SK-N-SH (cell line): ENCODE data around the gene CNTN3. TPM values are rescaled to one million over a fixed set of nuclear protein-coding genes. Genes with fewer than 3 reads are reported as not detected.

ENCODE experiments used
- CTCF ChIA-PET: fragments of 300-600, 350-600 bp; formaldehyde crosslinking; extraction: SDS; loops from one replicate; lab custom pipeline; 2021; lab: Yijun Ruan, JAX
- POLR2A ChIA-PET: fragments of 350-600 bp; sonication (Branson Sonifier 250); formaldehyde crosslinking; extraction: SDS; loops from one replicate; lab custom pipeline; 2020; ENCODE audit warnings: antibody characterized with exemption, inconsistent platforms; lab: Yijun Ruan, JAX
- DNase-seq: peaks from one replicate; pipeline ENCODE4 v3.0.0; 2012
- H2AFZ ChIP-seq: fragments of 200-600 bp; sonication (generic); 2 replicates; pipeline ENCODE4 v1.8.1; 2016; ENCODE audit warnings: antibody characterized with exemption, mild to moderate bottlenecking, low read depth
- H3F3A ChIP-seq: fragments of 200-600 bp; sonication (generic); replicated peaks from 2 replicates; pipeline ENCODE3; 2016; ENCODE audit warnings: antibody characterized with exemption, mild to moderate bottlenecking; ENCODE audit not compliant: insufficient read depth
- H3K27ac ChIP-seq, 2 experiments: fragments of 200-500 bp in 1 of 2; fragments of 200-600 bp in 1 of 2; sonication (Bioruptor generic) in 1 of 2; sonication (generic), shearing (Covaris generic) in 1 of 2; 2 replicates each; pipeline versions ENCODE4 v1.5.1 to v1.6.1; 2014 to 2016; ENCODE audit warnings: low read depth in 2 of 2, inconsistent platforms in 1 of 2, low read length in 1 of 2, mild to moderate bottlenecking in 1 of 2, mixed read lengths in 1 of 2
- H3K27me3 ChIP-seq: fragments of 200-600 bp; sonication (generic), shearing (Covaris generic); 2 replicates; pipeline ENCODE4 v1.6.1; 2016; ENCODE audit warnings: mixed run types; ENCODE audit not compliant: insufficient read depth
- H3K36me3 ChIP-seq, 2 experiments: fragments of 200-500 bp in 1 of 2; fragments of 200-600 bp in 1 of 2; sonication (Bioruptor generic) in 1 of 2; sonication (generic) in 1 of 2; replicated peaks in 1 of 2; 2 replicates each; pipeline versions ENCODE3 to v1.5.1; 2014 to 2016; ENCODE audit warnings: low read length in 1 of 2, mild to moderate bottlenecking in 1 of 2; ENCODE audit not compliant: insufficient read depth in 2 of 2, control insufficient read depth in 1 of 2
- H3K4me1 ChIP-seq, 2 experiments: fragments of 200-500 bp in 1 of 2; fragments of 200-600 bp in 1 of 2; sonication (Bioruptor generic) in 1 of 2; sonication (generic), shearing (Covaris generic) in 1 of 2; 2 replicates each; pipeline versions ENCODE4 v1.5.1 to v1.6.1; 2014 to 2016; ENCODE audit warnings: low read depth in 1 of 2, low read length in 1 of 2, mixed run types in 1 of 2; ENCODE audit not compliant: insufficient read depth in 2 of 2, control insufficient read depth in 1 of 2
- H3K4me2 ChIP-seq: fragments of 200-600 bp; sonication (generic), shearing (Covaris generic); 2 replicates; pipeline ENCODE4 v1.6.1; 2017; ENCODE audit warnings: mixed run types
- H3K4me3 ChIP-seq, 2 experiments: fragments of 200-500 bp in 1 of 2; fragments of 200-600 bp in 1 of 2; sonication (Bioruptor generic) in 1 of 2; sonication (generic), shearing (Covaris generic) in 1 of 2; 2 replicates each; pipeline versions ENCODE4 v1.5.1 to v1.8.1; 2014 to 2016; ENCODE audit warnings: low read depth in 2 of 2, inconsistent platforms in 1 of 2, low read length in 1 of 2, mild to moderate bottlenecking in 1 of 2, mixed read lengths in 1 of 2, moderate library complexity in 1 of 2
- H3K79me2 ChIP-seq: fragments of 200-600 bp; sonication (generic); 2 replicates; pipeline ENCODE4 v1.8.1; 2017; ENCODE audit warnings: mild to moderate bottlenecking; ENCODE audit not compliant: insufficient read depth
- H3K9ac ChIP-seq: fragments of 200-600 bp; sonication (generic); 2 replicates; pipeline ENCODE4 v1.6.1; 2017; ENCODE audit warnings: mixed run types
- H3K9me2 ChIP-seq: fragments of 200-600 bp; sonication (generic); 2 replicates; pipeline ENCODE4 v1.6.1; 2017; ENCODE audit warnings: mixed run types
- H3K9me3 ChIP-seq: fragments of 200-600 bp; sonication (generic); 2 replicates; pipeline ENCODE4 v1.6.1; 2017; ENCODE audit warnings: mixed run types, mild to moderate bottlenecking, moderate library complexity
- H4K20me1 ChIP-seq: fragments of 200-600 bp; sonication (generic); 2 replicates; pipeline ENCODE4 v1.6.1; 2017; ENCODE audit warnings: mild to moderate bottlenecking, mixed run types; ENCODE audit not compliant: insufficient read depth
- CHD2 ChIP-seq: fragments of 150-350 bp; IDR thresholded peaks from 2 replicates; pipeline ENCODE4 v1.6.1; 2018; ENCODE audit warnings: low read length; ENCODE audit not compliant: partially characterized antibody
- ELF1 ChIP-seq: IDR thresholded peaks from 2 replicates; pipeline ENCODE4 v1.4.0; 2012
- EZH2phosphoT487 ChIP-seq: fragments of 200-600 bp; sonication (generic); IDR thresholded peaks from 2 replicates; pipeline ENCODE4 v1.6.1; 2017; ENCODE audit warnings: low read depth, mixed run types, mild to moderate bottlenecking, antibody characterized with exemption, moderate library complexity, borderline replicate concordance
- FOXJ3 ChIP-seq: sonication (generic); formaldehyde crosslinking; IDR thresholded peaks from 2 replicates; pipeline ENCODE4 v1.5.1; 2020; ENCODE audit warnings: mild to moderate bottlenecking, missing genetic modification reagents
- FOXM1 ChIP-seq: IDR thresholded peaks from 2 replicates; pipeline ENCODE4 v1.4.0; 2012; ENCODE audit warnings: low read depth, mild to moderate bottlenecking
- JUND ChIP-seq: IDR thresholded peaks from 2 replicates; pipeline ENCODE4 v1.4.0; 2012
- MEF2A ChIP-seq: IDR thresholded peaks from 2 replicates; pipeline ENCODE4 v1.4.0; 2012; ENCODE audit warnings: low read depth, borderline replicate concordance
- MXI1 ChIP-seq: IDR thresholded peaks from 2 replicates; pipeline ENCODE4 v1.6.1; 2012; ENCODE audit warnings: mild to moderate bottlenecking, low read depth, low read length, improper control_type of control experiment
- NRF1 ChIP-seq: IDR thresholded peaks from 2 replicates; pipeline ENCODE4 v1.6.1; 2012; ENCODE audit warnings: low read depth, mild to moderate bottlenecking, low read length
- POLR2AphosphoS5 ChIP-seq: IDR thresholded peaks from 2 replicates; pipeline ENCODE4 v1.6.1; 2012; ENCODE audit warnings: low read depth, low read length
- RCOR1 ChIP-seq: fragments of 150-350 bp; IDR thresholded peaks from 2 replicates; pipeline ENCODE4 v1.6.1; 2017; ENCODE audit warnings: antibody characterized with exemption, low read length
- RFX5 ChIP-seq: IDR thresholded peaks from 2 replicates; pipeline ENCODE4 v1.6.1; 2012; ENCODE audit warnings: mild to moderate bottlenecking, improper control_type of control experiment, low read length
- RXRA ChIP-seq: IDR thresholded peaks from 2 replicates; pipeline ENCODE4 v1.4.0; 2012; ENCODE audit warnings: low read depth, mild to moderate bottlenecking, borderline replicate concordance
- SIN3A ChIP-seq: IDR thresholded peaks from 2 replicates; pipeline ENCODE4 v1.6.1; 2012; ENCODE audit warnings: low read depth, mild to moderate bottlenecking, low read length, moderate library complexity, borderline replicate concordance
- SMC3 ChIP-seq: IDR thresholded peaks from 2 replicates; pipeline ENCODE4 v1.6.1; 2012; ENCODE audit warnings: low read depth, low read length, improper control_type of control experiment
- WGBS: methylation state at CpG from one replicate; pipeline ENCODE4 v1.1.6; 2017; ENCODE audit warnings: low lambda C conversion rate; 5-methylcytosine and 5-hydroxymethylcytosine counted together
- polyA plus RNA-seq, 3 experiments: library from polyadenylated mRNA; depleted of rRNA; stranded (reverse); fragments of >200 nt; gene quantifications; 2 replicates each; pipeline ENCODE4 v1.2.3, GENCODE V29; 2012
- TF ChIP-seq, protein P1 (sequence below): IDR thresholded peaks from 2 replicates; pipeline ENCODE4; 2012
- TF ChIP-seq, protein P2 (sequence below): fragments of 200-600 bp; sonication (generic); IDR thresholded peaks from 2 replicates; pipeline ENCODE4 v1.6.1; 2017; ENCODE audit warnings: antibody characterized with exemption, mild to moderate bottlenecking, moderate library complexity
- TF ChIP-seq, protein P3 (sequence below): IDR thresholded peaks from 2 replicates; pipeline ENCODE4 v1.4.0; 2012; ENCODE audit warnings: low read depth, borderline replicate concordance
- TF ChIP-seq, protein P4 (sequence below): IDR thresholded peaks from 2 replicates; pipeline ENCODE4 v1.4.0; 2012; ENCODE audit warnings: low read depth
- TF ChIP-seq, protein P5 (sequence below): IDR thresholded peaks from 2 replicates; pipeline ENCODE4 v1.4.0; 2012; ENCODE audit warnings: low read depth, borderline replicate concordance

CNTN3 gene
- polyA plus RNA-seq, 1 of the 3 experiments (the other 2 are of a cell fraction), result 2.8 TPM

DNA sequence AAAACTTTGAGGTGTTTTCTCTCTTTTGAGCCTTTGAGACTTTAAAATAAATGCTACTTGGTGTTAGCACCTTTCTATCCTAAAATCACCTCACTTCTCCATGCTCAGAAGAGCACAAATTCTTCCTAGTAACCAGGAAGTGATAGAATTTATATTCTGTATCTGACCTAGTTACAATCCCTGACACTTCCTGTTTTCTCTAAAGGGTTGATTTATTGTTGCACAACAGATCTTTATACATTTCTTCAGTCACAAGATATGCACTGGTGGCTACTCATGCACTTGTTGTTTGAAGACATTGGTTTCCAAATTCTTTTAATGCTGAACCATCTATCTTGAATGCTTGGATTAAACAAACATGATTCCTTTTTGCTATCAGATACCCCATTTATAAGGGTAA, 47.2 kb upstream of the CNTN3 start:
- no peaks in the 10 kb centered on the region for H3K36me3 ChIP-seq
- H3K27me3 ChIP-seq, result no peaks in the 10 kb centered on the region
- no peak overlapping the region for H3K4me3 ChIP-seq
- H3K9me2 ChIP-seq, result no peaks in the 10 kb centered on the region
- no peaks in the 10 kb centered on the region for H3K9me3 ChIP-seq
- no peaks in the 10 kb centered on the region for H3K79me2 ChIP-seq
- ChIA-PET POLR2A (no interaction called here), CTCF (no interaction called here)
- no peak overlapping the region for H3K4me2 ChIP-seq
- no peak overlapping the region for H2AFZ ChIP-seq
- TF ChIP-seq MEF2A (no peak), RXRA (no peak), CHD2 (no peak), MXI1 (no peak), FOXM1 (no peak), SMC3 (no peak)
- no peaks in the 10 kb centered on the region; a peak in 1 of 4 replicates for H3K4me1 ChIP-seq
- H3K27ac ChIP-seq, result no peak overlapping the region
- DNase-seq, result no peak
- no peak overlapping the region for H3K9ac ChIP-seq
- H4K20me1 ChIP-seq, result no peaks in the 10 kb centered on the region
- H3F3A ChIP-seq, result no peaks in the 10 kb centered on the region

DNA sequence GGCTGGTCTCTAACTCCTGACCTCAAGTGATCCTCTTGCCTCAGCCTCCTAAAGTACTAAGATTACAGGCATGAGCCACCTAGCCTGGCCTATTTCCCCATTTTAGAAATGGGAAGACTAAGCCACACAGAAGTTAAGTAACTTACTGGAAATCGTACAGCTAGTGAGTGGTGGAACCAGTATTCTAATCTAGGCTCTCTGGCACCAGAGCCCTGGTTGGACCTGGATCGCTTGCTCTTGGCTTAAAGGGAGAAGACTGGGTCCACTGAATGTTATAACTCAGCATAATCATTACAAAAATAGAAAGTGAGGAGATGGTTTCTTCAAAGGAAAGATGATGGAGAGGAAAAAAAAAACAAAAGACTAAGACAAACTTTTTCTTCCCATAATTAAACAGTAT, 37.4 kb upstream of the CNTN3 start:
- no peak overlapping the region for H2AFZ ChIP-seq
- H3F3A ChIP-seq, result no peaks in the 10 kb centered on the region
- H3K79me2 ChIP-seq, result no peaks in the 10 kb centered on the region
- 44% methylated on average over 2 of the region's 2 CpGs for WGBS
- DNase-seq, result no peak
- H4K20me1 ChIP-seq, result no peaks in the 10 kb centered on the region
- no peak overlapping the region for H3K27ac ChIP-seq
- no peak overlapping the region for H3K4me2 ChIP-seq
- POLR2A ChIA-PET, result no interaction called here
- H3K9me3 ChIP-seq, result no peaks in the 10 kb centered on the region
- no peaks in the 10 kb centered on the region for H3K27me3 ChIP-seq
- no peak overlapping the region for H3K9ac ChIP-seq
- no peaks in the 10 kb centered on the region for H3K9me2 ChIP-seq
- CTCF ChIA-PET, result interaction anchor here (1.5 kb wide), 1 partner anchor 42 kb away, joined by 3 read pairs; no protein-coding TSS in a partner anchor
- H3K4me3 ChIP-seq, result no peak overlapping the region
- H3K4me1 ChIP-seq, result peaks cover 5 to 6% of the 10 kb centered on the region in 2 experiments; a peak in 2 of 4 replicates
- no peaks in the 10 kb centered on the region for H3K36me3 ChIP-seq
- TF ChIP-seq POLR2AphosphoS5 (no peak), CHD2 (no peak), SIN3A (no peak), JUND (no peak), ELF1 (no peak), RFX5 (no peak), NRF1 (no peak), EZH2phosphoT487 (no peak), FOXJ3 (CRISPR knock-in tag) (no peak), RCOR1 (no peak), MXI1 (no peak)
- TF ChIP-seq, protein P1, sequence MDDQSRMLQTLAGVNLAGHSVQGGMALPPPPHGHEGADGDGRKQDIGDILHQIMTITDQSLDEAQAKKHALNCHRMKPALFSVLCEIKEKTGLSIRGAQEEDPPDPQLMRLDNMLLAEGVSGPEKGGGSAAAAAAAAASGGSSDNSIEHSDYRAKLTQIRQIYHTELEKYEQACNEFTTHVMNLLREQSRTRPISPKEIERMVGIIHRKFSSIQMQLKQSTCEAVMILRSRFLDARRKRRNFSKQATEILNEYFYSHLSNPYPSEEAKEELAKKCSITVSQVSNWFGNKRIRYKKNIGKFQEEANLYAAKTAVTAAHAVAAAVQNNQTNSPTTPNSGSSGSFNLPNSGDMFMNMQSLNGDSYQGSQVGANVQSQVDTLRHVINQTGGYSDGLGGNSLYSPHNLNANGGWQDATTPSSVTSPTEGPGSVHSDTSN, result no peak
- TF ChIP-seq, protein P2, sequence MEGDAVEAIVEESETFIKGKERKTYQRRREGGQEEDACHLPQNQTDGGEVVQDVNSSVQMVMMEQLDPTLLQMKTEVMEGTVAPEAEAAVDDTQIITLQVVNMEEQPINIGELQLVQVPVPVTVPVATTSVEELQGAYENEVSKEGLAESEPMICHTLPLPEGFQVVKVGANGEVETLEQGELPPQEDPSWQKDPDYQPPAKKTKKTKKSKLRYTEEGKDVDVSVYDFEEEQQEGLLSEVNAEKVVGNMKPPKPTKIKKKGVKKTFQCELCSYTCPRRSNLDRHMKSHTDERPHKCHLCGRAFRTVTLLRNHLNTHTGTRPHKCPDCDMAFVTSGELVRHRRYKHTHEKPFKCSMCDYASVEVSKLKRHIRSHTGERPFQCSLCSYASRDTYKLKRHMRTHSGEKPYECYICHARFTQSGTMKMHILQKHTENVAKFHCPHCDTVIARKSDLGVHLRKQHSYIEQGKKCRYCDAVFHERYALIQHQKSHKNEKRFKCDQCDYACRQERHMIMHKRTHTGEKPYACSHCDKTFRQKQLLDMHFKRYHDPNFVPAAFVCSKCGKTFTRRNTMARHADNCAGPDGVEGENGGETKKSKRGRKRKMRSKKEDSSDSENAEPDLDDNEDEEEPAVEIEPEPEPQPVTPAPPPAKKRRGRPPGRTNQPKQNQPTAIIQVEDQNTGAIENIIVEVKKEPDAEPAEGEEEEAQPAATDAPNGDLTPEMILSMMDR, result no peak
- TF ChIP-seq, protein P3, sequence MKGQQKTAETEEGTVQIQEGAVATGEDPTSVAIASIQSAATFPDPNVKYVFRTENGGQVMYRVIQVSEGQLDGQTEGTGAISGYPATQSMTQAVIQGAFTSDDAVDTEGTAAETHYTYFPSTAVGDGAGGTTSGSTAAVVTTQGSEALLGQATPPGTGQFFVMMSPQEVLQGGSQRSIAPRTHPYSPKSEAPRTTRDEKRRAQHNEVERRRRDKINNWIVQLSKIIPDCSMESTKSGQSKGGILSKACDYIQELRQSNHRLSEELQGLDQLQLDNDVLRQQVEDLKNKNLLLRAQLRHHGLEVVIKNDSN, result no peak
- TF ChIP-seq, protein P4, sequence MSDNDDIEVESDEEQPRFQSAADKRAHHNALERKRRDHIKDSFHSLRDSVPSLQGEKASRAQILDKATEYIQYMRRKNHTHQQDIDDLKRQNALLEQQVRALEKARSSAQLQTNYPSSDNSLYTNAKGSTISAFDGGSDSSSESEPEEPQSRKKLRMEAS, result no peak
- TF ChIP-seq, protein P5, sequence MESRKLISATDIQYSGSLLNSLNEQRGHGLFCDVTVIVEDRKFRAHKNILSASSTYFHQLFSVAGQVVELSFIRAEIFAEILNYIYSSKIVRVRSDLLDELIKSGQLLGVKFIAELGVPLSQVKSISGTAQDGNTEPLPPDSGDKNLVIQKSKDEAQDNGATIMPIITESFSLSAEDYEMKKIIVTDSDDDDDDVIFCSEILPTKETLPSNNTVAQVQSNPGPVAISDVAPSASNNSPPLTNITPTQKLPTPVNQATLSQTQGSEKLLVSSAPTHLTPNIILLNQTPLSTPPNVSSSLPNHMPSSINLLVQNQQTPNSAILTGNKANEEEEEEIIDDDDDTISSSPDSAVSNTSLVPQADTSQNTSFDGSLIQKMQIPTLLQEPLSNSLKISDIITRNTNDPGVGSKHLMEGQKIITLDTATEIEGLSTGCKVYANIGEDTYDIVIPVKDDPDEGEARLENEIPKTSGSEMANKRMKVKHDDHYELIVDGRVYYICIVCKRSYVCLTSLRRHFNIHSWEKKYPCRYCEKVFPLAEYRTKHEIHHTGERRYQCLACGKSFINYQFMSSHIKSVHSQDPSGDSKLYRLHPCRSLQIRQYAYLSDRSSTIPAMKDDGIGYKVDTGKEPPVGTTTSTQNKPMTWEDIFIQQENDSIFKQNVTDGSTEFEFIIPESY, result no peak
